ENCODE results near the gene FGF4.

GRCh38 chr11:69799097-69799496 is 24.0 kb upstream of the FGF4 start:
- TF ChIP-seq POLR2A (IDR thresholded peaks at IDR 0.05) = no peak
- TF ChIP-seq, protein P1, sequence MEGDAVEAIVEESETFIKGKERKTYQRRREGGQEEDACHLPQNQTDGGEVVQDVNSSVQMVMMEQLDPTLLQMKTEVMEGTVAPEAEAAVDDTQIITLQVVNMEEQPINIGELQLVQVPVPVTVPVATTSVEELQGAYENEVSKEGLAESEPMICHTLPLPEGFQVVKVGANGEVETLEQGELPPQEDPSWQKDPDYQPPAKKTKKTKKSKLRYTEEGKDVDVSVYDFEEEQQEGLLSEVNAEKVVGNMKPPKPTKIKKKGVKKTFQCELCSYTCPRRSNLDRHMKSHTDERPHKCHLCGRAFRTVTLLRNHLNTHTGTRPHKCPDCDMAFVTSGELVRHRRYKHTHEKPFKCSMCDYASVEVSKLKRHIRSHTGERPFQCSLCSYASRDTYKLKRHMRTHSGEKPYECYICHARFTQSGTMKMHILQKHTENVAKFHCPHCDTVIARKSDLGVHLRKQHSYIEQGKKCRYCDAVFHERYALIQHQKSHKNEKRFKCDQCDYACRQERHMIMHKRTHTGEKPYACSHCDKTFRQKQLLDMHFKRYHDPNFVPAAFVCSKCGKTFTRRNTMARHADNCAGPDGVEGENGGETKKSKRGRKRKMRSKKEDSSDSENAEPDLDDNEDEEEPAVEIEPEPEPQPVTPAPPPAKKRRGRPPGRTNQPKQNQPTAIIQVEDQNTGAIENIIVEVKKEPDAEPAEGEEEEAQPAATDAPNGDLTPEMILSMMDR (IDR thresholded peaks at IDR 0.05) = no peak

All from body of pancreas (tissue), 4 donors.